HG03354 (cell line): ENCODE results near the gene APOA5.
A peak's percentile ranks its signal among the peaks of the same experiment; 100 is the strongest.
"Not testable (repeated sequence)": the region's sequence is repeated elsewhere in the genome, so short reads cannot be mapped to it uniquely, and the experiment has no call there.

Experiments
- ATAC-seq: cut with Tn5 transposase; IDR thresholded peaks from one replicate; pipeline ENCODE4 v1.9.1; 2021; ENCODE audit warnings: mild to moderate bottlenecking; ENCODE audit not compliant: unreplicated experiment, poor library complexity, severe bottlenecking

APOA5 gene

DNA sequence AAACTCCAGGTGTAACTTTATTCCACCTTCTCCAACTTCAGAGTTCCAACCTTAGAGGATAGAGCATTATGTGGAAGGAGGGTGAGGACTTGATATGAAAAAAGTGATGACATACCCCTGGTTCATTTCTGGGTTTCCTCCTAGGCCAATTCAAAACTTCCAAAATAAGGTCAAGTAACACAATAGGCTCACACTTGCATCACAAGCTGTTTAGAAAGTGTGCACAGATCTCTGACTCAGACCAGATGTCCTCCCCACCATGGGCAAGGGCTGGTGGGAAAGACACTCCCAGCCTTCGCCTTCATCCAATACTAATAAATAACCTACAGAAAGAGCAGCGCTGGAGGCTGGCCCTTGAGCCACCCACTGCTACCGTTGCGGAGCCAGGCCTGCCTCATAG, 13.1 kb downstream of the APOA5 start:
- no peak for ATAC-seq

DNA sequence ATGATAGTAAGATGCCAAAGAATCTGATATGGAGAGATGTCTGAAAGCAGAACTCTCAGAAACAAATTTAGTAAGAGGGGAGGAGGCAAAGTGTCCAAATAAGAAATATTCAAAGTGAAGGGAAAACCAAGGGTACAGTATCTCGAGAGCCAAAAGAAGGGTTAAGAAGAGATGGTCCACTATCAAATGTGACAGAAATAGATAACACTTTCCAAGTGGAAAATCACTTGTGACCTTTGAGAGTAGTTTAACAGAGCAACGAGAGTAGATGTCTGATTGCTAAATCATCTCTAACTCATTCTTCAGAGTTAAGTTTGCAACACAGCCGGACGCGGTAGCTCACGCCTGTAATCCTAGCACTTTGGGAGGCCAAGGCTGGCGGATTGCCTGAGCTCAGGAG, 14.6 kb downstream of the APOA5 start:
- ATAC-seq = no peak

DNA sequence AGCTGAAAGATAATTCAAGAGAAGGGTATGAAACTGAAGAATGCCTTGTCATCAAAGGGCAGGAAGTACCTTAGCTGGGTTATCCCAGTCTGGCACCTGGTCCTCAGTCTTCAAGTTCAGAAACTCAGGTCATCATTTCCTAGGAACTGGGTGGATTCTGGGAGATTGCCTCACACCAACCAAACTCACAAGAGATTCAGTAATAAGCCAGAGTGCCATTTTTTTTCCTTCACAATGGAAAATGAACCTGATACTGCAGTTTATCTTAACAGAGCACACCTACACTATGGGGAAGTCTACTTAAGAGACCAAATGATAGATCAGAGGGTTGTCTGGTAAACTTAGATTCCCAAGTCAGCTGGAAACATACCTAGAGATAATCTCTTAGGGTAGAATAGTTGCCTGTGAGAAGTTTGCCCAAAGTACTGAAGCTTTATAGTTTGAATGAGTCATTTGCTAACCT, 15.1 kb downstream of the APOA5 start:
- no peak for ATAC-seq

DNA sequence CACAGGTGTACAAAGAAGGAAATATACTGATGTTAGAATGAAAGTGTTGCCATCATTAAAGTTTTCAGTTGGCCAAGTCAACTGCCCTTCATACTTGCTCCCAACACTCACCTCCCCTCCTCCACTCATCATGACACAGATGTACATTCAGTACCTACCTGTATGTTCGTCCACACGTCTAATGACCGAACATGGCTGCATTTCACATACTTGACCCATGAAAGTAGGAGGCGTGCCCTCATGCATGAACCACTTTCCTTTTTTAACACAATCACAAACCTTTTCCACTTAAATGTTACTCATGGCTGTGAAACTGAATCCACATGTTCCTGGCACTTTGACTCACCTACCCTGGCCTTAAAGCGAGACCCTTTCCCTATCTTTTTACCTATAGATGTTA, 15.7 kb downstream of the APOA5 start:
- no peak for ATAC-seq

DNA sequence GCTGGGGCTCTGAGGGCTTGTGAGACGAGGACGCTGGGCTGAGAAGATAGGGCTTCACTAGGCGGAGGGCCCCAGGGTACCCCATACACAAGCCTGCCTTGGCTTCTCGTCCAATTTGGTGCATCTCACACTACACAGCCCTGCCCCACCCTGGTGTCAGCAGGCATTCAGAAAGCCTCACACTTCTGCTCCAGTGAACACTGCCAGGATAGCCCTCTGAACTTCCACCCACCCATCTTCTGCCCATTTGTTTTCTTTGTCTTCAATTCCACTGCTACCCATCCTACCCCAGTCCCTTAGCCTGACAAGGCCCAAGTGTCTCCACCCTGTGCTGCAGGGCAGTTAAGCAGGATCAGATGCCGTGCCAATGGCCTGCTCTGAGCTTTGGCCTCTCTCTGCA, 17.0 kb downstream of the APOA5 start:
- ATAC-seq = no peak

DNA sequence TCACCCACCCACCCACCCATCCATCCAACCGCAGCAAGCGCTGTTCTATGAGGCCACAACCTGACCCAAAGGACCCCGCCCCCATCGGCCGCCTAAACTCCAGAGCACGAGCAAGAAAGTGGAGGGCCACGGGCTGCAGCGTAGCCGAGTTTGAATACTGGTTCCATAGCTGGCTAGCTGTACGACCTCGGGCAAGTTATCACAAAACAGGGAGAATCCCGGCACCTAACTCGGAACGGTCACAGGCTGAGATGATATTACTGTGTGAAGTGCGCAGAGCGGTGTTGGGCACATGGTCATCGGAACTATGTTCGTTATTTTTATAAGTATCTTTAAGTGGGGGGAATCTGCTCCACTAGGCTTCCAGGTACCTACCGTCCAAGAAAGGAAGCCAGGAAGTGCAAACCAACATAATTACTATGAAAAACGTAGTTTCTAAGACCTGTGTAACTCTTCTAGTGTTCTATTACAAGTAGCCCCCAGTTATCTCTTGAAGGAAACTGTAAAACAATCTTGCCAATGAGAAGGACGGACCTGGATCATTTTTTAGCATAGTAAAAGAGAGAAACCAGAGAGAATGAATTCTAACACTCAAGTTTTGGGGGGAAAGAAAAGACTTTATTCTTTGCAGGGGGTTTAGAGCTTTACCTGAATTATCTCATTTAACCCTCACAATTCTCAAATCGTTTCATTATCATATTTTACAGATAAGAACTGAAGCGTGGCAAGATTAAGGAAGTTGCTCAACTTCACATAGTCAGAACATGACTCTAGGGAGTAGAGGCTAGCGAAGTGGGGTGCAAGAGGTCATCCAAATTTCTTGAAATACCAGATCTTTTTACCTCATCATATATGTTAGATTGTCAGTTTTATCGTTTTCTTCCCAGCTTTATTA, 18.2 kb downstream of the APOA5 start:
- ATAC-seq = no peak

DNA sequence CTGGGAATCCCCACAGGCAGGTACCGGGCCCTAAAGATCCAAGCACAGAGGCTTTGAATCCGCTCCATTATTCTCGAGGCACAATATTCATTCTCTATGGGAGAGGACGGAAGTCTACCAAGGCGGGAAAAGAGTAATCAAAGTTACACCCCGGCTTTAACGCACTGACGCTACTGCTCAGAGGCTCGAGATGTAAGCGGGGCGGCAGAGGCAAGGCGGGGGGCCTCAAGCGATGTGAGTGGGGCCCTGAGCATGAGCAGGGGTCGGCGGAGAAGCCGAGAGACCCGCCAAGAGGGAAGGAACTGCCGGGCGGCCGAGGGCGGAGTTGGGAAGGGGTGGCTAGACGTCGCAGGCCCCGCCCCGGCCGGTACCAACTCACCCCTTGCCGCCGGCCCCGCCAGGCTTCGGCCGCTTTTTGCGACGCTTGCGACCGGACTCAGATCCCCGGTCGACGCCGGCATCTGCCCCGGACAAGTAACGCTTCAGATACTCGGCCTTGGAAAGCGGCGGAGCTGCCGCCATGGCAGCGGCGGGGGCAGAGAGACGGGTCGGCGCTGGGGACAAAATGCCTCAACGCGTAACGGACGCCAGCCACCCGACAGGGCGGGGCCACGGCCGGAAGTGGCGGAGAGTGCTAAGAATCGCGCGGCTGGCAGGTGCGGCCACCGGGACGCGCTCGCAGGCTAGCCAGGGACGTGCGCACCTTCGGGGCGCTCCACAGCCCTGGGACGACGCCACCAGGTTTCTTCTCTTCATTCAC, 19.1 kb downstream of the APOA5 start, which contains the start of gene BUD13:
TSS of gene BUD13 (minus strand) at position 545 of the 760 bp plus-strand sequence. CDS start at position 522, 23 bp downstream.
- ATAC-seq = peak; percentile 91

DNA sequence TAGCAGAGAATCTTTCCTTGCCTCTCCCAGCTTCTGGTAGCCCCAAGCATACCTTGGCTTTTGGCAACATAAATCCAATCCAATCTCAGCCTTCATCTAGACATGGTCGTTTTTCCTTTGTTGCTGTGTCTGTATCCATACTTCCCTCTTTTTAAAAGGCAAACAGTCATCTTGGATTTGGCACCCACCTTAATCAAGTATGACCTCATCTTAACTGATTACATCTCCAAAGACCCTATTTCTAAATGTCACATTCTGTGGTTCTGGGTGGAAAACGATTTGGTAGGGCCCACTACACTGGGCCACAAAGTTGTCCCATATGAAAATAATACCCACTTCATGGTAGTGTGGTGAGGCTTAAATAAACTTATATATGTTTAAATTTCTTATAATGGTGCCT, 19.7 kb downstream of the APOA5 start:
- ATAC-seq = no peak

DNA sequence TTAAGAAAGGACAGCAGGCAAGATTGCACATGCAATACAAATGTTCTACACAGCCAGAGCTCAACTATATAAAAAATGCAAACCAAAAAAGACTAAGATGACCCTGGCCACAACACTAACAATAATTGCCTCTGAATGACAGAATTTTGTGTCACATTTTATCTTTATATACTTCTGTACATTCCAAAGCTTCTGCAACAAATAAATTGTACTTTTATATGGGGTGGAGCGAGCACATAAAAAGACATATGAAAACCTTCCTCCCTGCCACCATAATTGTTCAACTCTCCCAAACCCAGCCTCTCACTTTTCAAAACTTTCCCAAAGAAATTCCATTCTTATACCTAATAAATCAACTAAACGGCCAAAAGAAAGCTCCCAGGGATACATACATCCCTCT, 29.5 kb downstream of the APOA5 start:
- no peak for ATAC-seq

DNA sequence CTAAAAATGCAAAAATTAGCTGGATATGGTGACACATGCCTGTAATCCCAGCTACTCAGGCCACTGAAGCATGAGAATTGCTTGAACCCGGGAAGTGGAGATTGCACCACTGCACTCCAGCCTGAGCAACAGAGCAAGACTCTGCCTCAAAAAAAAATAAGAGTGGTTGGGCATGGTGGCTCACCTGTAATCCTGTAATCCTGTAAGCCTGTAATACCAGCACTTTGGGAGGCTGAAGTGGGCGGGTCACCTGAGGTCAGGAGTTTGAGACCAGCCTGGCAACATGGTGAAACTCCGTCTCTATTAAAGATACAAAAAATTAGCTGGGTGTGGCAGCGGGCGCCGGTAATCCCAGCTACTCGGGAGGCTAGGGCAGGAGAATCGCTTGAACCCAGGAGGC, 35.6 kb downstream of the APOA5 start:
- not testable (repeated sequence) for ATAC-seq

DNA sequence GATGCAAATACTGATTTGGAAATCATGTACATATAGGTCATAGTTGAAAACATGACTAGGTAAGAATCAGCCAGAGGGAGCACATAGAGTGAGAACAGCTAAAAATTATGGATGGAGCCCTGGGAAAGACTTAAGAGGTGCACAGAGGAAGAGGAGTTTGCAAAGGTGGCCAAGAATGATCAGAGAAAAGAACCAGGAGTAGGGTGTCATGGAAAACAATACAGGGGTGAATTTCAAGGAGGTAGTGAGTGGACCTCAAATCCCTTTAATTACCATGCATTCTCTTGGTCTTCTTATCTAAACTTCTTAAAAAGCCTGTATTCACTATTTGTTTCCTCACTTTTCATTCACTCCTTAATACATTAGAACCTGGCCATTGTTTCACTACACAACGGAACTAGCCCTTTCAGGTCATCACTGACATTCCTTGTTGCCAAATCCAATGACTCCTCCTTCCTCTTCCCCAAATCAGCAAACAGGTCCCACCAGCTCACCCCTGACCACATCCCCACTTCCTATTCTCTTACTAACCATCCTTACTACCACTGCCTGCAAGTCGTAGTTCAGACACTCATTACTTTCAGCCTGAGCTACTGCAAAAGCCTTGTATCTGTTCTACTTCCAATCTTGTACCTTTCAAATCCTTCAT, 41.5 kb downstream of the APOA5 start:
- ATAC-seq = no peak

DNA sequence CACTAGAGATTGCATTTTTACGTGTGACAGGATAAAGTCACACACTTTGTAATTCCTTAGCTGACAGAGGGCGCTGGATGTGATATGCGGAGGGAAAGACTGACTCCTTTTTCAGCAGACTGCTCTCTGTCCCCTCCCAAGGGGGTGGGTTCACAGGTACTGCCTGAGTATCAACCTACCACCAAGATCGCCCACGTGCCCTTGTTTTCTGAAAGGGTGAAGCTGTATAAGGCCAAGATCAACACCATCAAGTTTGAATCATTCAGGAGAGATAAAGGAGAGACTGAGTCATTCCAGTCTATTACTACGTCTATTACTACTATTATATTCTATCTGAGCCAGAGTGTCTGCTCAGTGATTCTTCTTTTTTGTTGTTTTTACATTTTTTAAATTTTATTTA, 49.6 kb downstream of the APOA5 start:
- ATAC-seq = no peak

DNA sequence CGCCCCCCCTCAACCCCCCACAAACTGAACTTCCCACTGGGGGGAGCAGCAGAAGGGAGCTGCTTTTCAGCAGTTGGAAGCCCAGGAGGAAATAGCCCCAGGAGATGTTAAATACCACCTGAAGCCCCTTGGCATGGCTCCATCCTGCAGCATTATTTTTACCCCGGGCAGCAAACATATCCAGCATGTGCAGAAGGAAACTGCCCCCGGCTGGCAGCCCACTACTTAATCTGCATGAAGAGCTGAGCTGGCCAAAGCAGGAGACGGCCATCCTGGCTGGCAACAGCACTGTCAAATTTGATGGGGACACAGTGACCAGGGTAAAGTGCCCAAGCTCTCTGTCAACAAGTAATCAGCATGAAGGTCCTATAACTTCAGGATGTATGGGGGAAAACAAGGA, 50.9 kb downstream of the APOA5 start:
- ATAC-seq = no peak
